ENCODE measurements around the gene PPFIA4.

The PPFIA4 gene

DNA sequence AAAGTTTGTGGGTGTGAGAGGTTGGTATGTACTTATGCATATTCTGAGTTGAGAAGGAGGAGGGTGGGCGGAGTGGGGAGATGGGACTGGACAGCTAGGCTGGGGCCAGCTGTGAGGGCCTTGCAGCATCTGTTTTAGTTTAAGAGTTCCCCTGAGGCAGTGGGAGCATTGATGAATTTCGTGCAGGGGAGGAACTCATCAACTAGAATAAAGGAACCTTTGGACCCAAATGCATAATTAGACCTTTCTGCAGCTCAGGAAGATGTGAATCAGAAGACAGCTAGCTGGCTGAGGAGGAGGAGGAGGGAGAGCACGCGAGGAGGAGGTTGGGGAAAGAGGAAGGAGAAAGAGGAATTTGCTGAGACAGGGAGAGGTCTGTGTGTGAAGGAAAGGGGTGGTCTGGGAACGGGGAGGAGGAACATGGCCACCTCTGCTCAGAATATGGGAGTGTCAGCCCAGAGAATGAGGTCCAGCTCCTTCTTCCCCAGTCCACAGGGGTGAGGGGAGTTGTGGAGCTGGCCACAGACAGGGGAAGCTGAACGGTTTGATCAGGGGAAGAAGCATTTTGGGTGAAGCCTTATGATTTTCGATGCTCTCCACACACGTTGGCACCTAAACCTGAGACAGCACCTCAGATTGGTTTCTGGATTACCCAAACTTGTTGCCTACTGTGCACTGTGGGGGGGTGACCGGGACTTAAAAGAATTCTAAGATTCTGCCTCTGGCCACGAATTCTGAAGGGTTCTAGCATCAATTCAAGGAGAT lies 31.8 kb downstream of the PPFIA4 start:
- DNase-seq (ENCODE audit: low read depth in 2 of 2) = no peak

- DNase-seq (ENCODE audit: low read depth in 2 of 2) = no peak
Observed at GRCh38 chr1:203058676-203058935, 32.3 kb downstream of the PPFIA4 start.

GRCh38 chr1:203059485-203059884 lies 33.2 kb downstream of the PPFIA4 start:
- no peak for DNase-seq (ENCODE audit: low read depth in 2 of 2)

- no peak for DNase-seq (ENCODE audit: low read depth in 2 of 2)
Observed at GRCh38 chr1:203060115-203060514, 33.8 kb downstream of the PPFIA4 start.

DNA sequence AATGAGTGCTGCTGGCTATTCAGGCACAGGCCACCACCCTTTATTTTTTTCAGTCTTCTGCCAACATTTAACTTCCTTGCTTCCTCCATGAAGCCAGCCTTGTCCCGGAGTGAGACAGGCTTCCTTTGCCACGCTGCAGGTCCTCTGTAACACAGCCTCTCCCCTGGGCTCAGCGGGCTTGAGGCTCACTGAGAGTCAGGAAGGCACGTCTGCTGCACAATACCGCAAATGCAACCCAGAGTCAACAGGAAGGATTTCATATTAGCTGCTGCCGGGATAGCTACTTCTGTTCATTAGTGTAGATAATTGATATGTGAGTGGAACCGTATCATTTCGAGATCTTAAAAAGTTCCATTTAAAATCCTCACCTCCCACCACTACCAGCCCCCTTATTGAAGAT lies 37.0 kb downstream of the PPFIA4 start:
- no peak for DNase-seq (ENCODE audit: low read depth in 2 of 2)

DNA sequence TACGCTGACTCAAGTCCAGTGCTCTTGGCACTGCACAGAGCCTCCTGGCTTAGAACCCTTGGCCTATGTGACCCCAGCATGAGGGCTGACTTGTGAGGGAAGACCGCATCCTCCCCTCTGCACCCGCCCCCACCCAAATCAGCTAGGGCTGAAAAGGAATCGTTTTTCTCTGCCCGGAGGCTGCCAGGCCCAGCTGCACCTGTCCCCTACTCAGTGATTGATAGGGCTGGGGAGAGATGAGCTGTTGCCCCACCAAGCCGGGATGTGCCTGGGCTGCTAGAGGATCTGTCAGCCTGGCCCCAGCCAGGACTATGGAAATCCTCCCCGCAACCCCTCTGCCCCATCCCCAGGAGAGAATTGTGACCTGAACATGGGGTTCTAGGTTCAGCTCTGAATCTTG lies 38.9 kb downstream of the PPFIA4 start:
- no peak for DNase-seq (ENCODE audit: low read depth in 2 of 2)

DNA sequence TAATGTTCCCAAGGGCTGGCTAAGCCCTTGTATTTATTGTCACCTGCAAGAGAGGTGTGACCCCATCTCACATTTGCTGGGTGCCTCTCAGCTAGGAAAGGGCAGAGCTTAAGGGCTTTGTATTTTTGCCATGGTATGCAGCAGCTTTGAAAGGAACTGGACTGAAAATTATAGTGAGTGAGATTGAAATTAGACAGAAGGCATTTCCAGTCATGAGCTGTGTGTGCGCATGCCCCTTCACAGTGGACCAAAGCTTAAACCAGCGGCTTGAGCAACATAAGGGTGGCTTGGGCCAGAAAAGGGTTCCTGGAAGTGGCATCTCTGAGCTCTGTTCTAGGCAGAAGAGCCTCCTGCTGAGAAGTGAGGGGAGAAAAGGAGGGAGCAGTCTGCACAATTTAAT lies 39.7 kb downstream of the PPFIA4 start:
- DNase-seq (ENCODE audit: low read depth in 2 of 2) = no peak

GRCh38 chr1:203066965-203067364 lies 40.7 kb downstream of the PPFIA4 start:
- DNase-seq (ENCODE audit: low read depth in 2 of 2) = no peak

GRCh38 chr1:203069030-203069747 lies 42.9 kb downstream of the PPFIA4 start:
- DNase-seq (ENCODE audit: low read depth in 2 of 2) = no peak

GRCh38 chr1:203072002-203072602 lies 45.8 kb downstream of the PPFIA4 start:
- DNase-seq (ENCODE audit: low read depth in 2 of 2) = no peak

DNA sequence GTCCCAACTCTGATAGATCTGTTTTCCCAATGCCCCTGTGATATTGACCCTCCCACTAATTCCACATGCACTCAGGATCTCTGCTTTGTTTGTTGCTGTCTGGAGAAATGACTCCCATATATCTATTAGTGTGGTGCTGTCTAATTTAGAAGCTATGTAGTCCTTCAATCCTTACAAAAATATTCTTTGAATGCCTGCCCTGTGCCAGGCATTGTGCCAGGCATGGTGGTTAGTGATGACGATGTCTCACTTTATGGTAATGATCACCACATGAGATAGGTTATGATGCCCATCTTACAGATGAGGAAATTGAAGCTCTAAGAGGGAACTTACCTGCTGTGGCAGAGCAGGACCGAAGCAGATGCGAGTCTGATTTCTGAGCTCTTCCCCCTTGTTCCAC lies 46.6 kb downstream of the PPFIA4 start:
- no peak for DNase-seq (ENCODE audit: low read depth in 2 of 2)

- DNase-seq (ENCODE audit: low read depth in 2 of 2) = no peak
Observed at GRCh38 chr1:203073469-203073868, 47.2 kb downstream of the PPFIA4 start.

DNA sequence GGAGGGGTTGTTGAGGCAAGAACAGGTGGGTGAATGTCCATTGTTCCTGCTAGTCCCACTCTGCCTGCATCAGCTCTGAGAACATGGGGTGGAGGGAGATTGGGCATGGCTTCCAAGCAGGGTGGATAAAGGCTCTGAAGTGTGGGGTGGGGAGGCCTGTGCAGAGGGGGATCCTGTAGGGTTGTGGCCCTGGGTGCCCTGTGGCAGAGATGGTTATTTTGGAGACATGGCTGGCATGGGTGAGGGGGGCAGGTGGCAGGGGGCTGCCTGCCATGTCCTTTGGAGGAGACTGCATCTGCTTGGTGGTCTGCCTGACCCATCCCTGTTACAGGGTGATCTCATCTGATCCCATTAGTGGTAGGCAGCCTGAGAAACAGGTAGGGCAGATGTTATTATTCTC lies 48.3 kb downstream of the PPFIA4 start:
- no peak for DNase-seq (ENCODE audit: low read depth in 2 of 2)

- DNase-seq (ENCODE audit: low read depth in 2 of 2) = no peak
Observed at GRCh38 chr1:203075236-203076030, 49.1 kb downstream of the PPFIA4 start.

GRCh38 chr1:203076031-203076511 lies 49.8 kb downstream of the PPFIA4 start:
- no peak for DNase-seq (ENCODE audit: low read depth in 2 of 2)

DNA sequence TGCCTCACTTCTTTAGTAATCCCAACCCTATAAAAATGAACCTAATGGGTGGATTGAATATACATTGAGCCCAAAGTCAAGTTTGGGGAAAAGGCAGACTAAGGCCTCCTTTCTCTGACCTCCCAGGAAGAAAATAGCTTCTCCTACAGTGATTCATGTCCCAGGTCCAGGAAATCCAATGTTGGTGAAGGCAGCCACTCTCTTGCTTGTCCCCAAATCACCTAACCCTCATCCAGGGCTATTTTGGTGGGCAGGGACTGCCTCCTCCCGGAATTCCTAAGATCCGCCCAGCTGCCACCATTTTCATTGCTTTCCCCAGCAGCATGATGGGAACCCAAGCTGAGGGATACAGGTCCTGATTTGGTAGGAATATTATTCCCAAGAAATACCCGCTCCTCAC lies 51.1 kb downstream of the PPFIA4 start:
- no peak for DNase-seq (ENCODE audit: low read depth in 2 of 2)

- no peak for DNase-seq (ENCODE audit: low read depth in 2 of 2)
Observed at GRCh38 chr1:203077956-203078355, 51.7 kb downstream of the PPFIA4 start.

DNA sequence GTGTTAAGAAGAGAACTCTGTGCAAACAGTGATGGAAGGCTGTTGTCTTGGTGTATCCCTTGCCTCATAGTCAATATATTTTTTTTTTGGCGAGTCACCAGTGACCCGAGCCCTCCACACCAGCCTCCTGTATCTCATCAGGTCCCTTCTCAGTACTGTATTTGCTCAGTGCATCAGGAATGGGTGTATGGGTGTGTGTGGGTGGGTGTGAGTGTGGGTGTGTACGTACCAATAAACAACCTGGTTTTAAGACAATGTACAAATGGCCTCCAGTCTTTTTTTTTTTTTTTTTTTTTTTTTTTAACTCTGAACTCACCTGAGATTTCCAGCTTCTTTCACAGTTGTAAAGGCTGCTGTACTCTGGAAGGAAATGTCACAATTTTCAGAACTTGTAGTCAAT lies 52.2 kb downstream of the PPFIA4 start:
- no peak for DNase-seq (ENCODE audit: low read depth in 2 of 2)

DNA sequence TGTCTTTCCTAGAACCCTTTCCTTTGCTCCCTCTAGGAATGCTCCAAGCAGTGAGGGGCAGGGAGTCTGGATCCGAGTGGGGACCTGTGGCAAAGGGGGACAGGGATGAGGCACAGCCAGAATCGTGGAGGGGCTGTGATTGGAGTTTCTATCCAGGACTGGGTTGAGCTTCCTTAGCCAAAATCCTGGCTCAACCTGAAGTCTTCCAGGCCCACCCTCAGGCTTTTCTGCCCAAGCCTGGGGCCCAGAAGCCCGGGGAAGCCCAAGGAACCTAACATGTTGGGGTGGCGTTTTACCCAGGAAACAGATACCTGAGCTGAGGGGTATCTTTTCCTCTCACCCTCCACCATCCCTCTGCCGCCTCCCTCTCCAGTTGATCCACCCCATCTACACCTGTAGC lies 54.2 kb downstream of the PPFIA4 start:
- DNase-seq (ENCODE audit: low read depth in 2 of 2) = no peak

DNA sequence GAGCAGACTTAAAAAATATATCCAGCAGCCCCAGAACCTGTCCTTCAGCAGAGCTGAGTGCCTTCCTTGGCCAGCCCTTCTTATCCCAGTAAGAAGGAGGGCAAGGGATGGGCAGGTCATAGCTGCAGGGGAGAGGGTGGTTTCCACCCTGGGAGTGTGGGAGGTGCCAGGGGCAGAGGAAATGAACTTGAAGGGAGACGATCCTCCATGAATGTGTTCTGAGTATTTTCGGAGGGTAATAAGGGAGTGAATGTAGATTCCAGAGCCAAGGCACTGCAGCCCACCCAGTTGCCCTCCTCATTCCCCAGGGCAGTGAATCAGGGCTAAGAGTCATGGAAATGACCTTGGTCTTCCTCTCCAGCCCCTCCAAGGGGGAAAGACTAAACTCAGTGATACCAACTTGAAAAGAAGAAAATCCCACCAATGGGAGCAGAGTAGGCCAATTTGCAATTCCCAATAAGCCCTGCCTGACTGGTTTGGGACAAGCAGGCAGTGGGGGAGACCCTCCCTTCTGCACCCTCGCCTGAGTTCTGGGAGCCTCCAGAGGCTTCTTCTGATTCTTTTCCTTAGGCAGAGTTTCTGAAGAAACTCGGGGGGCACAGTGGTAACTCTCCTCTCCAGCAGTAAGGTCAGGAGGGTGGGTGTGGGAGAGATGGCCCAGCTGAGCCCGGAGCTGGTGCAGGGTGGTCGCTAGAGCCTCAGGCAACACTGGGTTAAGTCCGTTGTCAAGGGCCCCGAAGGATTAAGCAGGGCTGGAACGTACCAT lies 55.4 kb downstream of the PPFIA4 start:
- no peak for DNase-seq (ENCODE audit: low read depth in 2 of 2)

GRCh38 chr1:203082231-203082505 lies 55.9 kb downstream of the PPFIA4 start:
- DNase-seq (ENCODE audit: low read depth in 2 of 2) = no peak
